Heart left ventricle (tissue), 16 donors: ENCODE results near the gene SLC2A4RG. TPM values are rescaled to one million over a fixed set of nuclear protein-coding genes. Genes with fewer than 3 reads are reported as not detected.

Experiments
- ATAC-seq, 4 donors: fragments of 200-7000 bp; cut with Tn5 transposase; one replicate each; pipeline ENCODE4 v1.9.1; 2020 to 2022; ENCODE audit warnings: moderate library complexity in 4 of 4, mild to moderate bottlenecking in 3 of 4, moderate number of reproducible peaks in 1 of 4
- DNase-seq, 5 donors: peaks; one replicate each; pipeline ENCODE4 v3.0.0-alpha.2; 2020
- H3K27ac ChIP-seq, 12 donors: fragments of 200-600 bp; sonication (generic) in 4 of 12; one replicate each; pipeline versions ENCODE4 v1.5.0 to v1.8.0; 2016 to 2022; ENCODE audit warnings: mild to moderate bottlenecking in 2 of 12
- H3K27me3 ChIP-seq, 9 donors: fragments of 200-600 bp; sonication (generic) in 2 of 9; one replicate each; pipeline versions ENCODE4 v1.5.1 to v1.8.0; 2016 to 2022; ENCODE audit warnings: mild to moderate bottlenecking in 3 of 9
- H3K36me3 ChIP-seq, 9 donors: fragments of 200-600 bp; sonication (generic) in 2 of 9; one replicate each; pipeline versions ENCODE4 v1.5.0 to v1.8.0; 2018 to 2022; ENCODE audit warnings: mild to moderate bottlenecking in 2 of 9
- H3K4me1 ChIP-seq, 12 donors: fragments of 200-600 bp; sonication (generic) in 4 of 12; one replicate each; pipeline versions ENCODE4 v1.5.0 to v1.8.0; 2016 to 2022; ENCODE audit warnings: mild to moderate bottlenecking in 3 of 12
- H3K4me3 ChIP-seq, 12 donors: fragments of 200-600 bp; sonication (generic) in 4 of 12; one replicate each; pipeline versions ENCODE4 v1.5.0 to v1.8.0; 2017 to 2022; ENCODE audit warnings: mild to moderate bottlenecking in 9 of 12, moderate library complexity in 4 of 12
- H3K9me3 ChIP-seq, 12 donors: fragments of 200-600 bp; sonication (generic) in 4 of 12; one replicate each; pipeline versions ENCODE4 v1.5.0 to v1.8.0; 2016 to 2022; ENCODE audit warnings: mild to moderate bottlenecking in 1 of 12
- CTCF ChIP-seq, 12 donors: fragments of 200-600 bp; sonication (generic) in 4 of 12; IDR thresholded peaks; one replicate each; pipeline versions ENCODE4 v1.5.0 to v1.8.0; 2018 to 2022; ENCODE audit warnings: antibody characterized with exemption in 12 of 12, mild to moderate bottlenecking in 5 of 12
- POLR2A ChIP-seq, 2 donors: fragments of 450-650 bp; IDR thresholded peaks; one replicate each; pipeline ENCODE4 v1.6.1; 2017; ENCODE audit warnings: antibody characterized with exemption in 2 of 2, mild to moderate bottlenecking in 2 of 2, moderate library complexity in 2 of 2
- WGBS, 4 donors: extraction: QIAGEN DNeasy Blood & Tissue Kit in 2 of 4; methylation state at CpG; one replicate each; pipeline versions ENCODE4 v1.1.5 to v1.1.7; 2013 to 2018; 5-methylcytosine and 5-hydroxymethylcytosine counted together
- intact Hi-C, 10 donors: fragments of 100-400 bp; cut with DNase I; formaldehyde crosslinking; loops; one replicate each; pipeline versions ENCODE4 v1.11.1 to v1.14.2; 2022
- polyA plus RNA-seq, 2 donors: library from polyadenylated mRNA; stranded (reverse); fragments of 200-250 nt; gene quantifications; one replicate each; pipeline ENCODE4 v1.2.3, GENCODE V29; 2013
- total RNA-seq, 9 donors: library from RNA; depleted of rRNA in 2 of 9; stranded (reverse); fragments of >200 nt in 2 of 9; fragmentation: NEBNext Ultra II Directional in 3 of 9; extraction: Animal tissue kit (Norgen Biotek cat#: 25700) in 3 of 9; gene quantifications; one replicate each; pipeline versions ENCODE4 v1.1.0 to v1.2.4, GENCODE V29; 2016 to 2023
- donor health status: ischemic (EF 13 %, LVEDD 7.1; RV severe dilation, severe dysfunction).
- donor health status: healthy with polysubstance abuse.
- donor health status: DM: no; HTN: yes; CAD: no.
- donor health status: DM: no; HTN: no; CAD: no.
- donor health status: ischemic (EF 25% LVEDD 6.9; RV normal size, moderate dysfunction).
- donor health status: ischemic (EF 25% LVEDD 5.7; RV mildly dilated, moderate dysfunction).
- donor health status: healthy.
- donor health status: DM: yes; HTN: yes; CAD: no.
- donor health status: ischemic (EF 35%, LVEDD 5.7; RV mildly dilated, moderate dysfunction).
- donor health status: nonischemic (EF 11% LVEDD 7.7; RV severe dilation, severe dysfunction).
- donor health status: DM: yes; HTN: yes; CAD: no.
- donor health status: PGD.
- donor health status: ischemic (EF 29% LVEDD 5.4; RV normal size, mild dysfunction).
- donor health status: nonischemic (EF 23%, LVEDD 6.1; RV moderate dilation, normal function).

The SLC2A4RG gene
- total and polyA plus RNA-seq, 11 donors: 18.3 to 82.5 (median 70.7) TPM

GRCh38 chr20:63746751-63747315 lies 7.3 kb downstream of the SLC2A4RG start:
- Histone ChIP-seq H3K4me3 (no peak overlapping the region), H3K36me3 (peaks cover 0 to 84% (median 57%) of the 10 kb centered on the region in 9 donors), H3K9me3 (no peaks in the 10 kb centered on the region), H3K27ac (no peak overlapping the region), H3K4me1 (peaks cover 0 to 11% (median 3%) of the 10 kb centered on the region in 12 donors), H3K27me3 (no peaks in the 10 kb centered on the region)
- 92 to 95% (median 93%) methylated on average over 43 to 47 of the region's 47 CpGs for WGBS, 4 donors
- ATAC-seq: no peak
- intact Hi-C loops: no loop called here
- DNase-seq: peak in 1 of 5 donors; percentile 26
- TF ChIP-seq POLR2A (IDR thresholded peaks at IDR 0.05): no peak
- no peak for TF ChIP-seq CTCF (IDR thresholded peaks at IDR 0.05)

- Histone ChIP-seq H3K4me1 (peaks cover 0 to 5% (median 0%) of the 10 kb centered on the region in 12 donors), H3K27ac (no peak overlapping the region), H3K9me3 (no peaks in the 10 kb centered on the region), H3K36me3 (peaks cover 0 to 81% (median 53%) of the 10 kb centered on the region in 9 donors), H3K27me3 (no peaks in the 10 kb centered on the region), H3K4me3 (no peak overlapping the region)
- TF ChIP-seq CTCF (IDR thresholded peaks at IDR 0.05) (no peak), POLR2A (IDR thresholded peaks at IDR 0.05) (no peak)
- intact Hi-C loops: no loop called here
- WGBS, 4 donors: 67 to 79% (median 74%) methylated on average over 1 to 13 of the region's 13 CpGs
- DNase-seq: peak in 1 of 5 donors; percentile 24
- ATAC-seq: peak in 2 of 4 donors; percentile 3 to 5
Measured at GRCh38 chr20:63747622-63748069, 8.1 kb downstream of the SLC2A4RG start.

- DNase-seq: peak in 3 of 5 donors; percentile 11 to 31 (median 28)
- H3K27ac ChIP-seq: no peak overlapping the region
- H3K9me3 ChIP-seq: no peaks in the 10 kb centered on the region
- peaks cover 0 to 5% (median 0%) of the 10 kb centered on the region in 12 donors for H3K4me1 ChIP-seq
- ATAC-seq: peak in 3 of 4 donors; percentile 8 to 17 (median 12)
- no peak overlapping the region for H3K4me3 ChIP-seq
- peaks cover 0 to 79% (median 47%) of the 10 kb centered on the region in 9 donors for H3K36me3 ChIP-seq
- H3K27me3 ChIP-seq: no peaks in the 10 kb centered on the region
- WGBS, 4 donors: 67 to 74% (median 73%) methylated on average over 13 to 20 of the region's 20 CpGs
- TF ChIP-seq CTCF (IDR thresholded peaks at IDR 0.05) (no peak), POLR2A (IDR thresholded peaks at IDR 0.05) (no peak)
- intact Hi-C loops: no loop called here
Measured at GRCh38 chr20:63748070-63748933, 8.7 kb downstream of the SLC2A4RG start.

DNA sequence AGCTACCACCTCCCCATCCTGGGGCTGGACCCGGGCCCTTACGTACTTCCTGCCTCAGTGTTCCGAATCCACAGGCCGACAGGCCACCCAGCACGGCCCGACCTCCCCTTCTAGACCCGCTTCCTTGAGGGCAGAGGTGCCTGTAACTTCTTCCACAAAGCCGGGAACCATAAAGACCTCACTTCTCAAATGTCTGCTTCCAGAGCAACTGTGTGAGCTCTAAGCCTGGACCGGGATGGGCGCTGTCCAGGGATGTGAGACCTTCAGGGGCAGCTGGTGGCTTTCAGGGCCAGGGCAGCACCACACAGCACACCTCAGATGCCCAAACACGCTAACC lies 9.3 kb downstream of the SLC2A4RG start:
- peaks cover 0 to 73% (median 41%) of the 10 kb centered on the region in 9 donors for H3K36me3 ChIP-seq
- no peak overlapping the region for H3K4me3 ChIP-seq
- WGBS, 4 donors: 82 to 93% (median 92%) methylated on average over 10 to 11 of the region's 11 CpGs
- TF ChIP-seq CTCF (IDR thresholded peaks at IDR 0.05): no peak
- TF ChIP-seq POLR2A (IDR thresholded peaks at IDR 0.05): no peak
- peaks cover 0 to 6% (median 0%) of the 10 kb centered on the region in 12 donors for H3K4me1 ChIP-seq
- ATAC-seq (no peak), DNase-seq (peak in 1 of 5 donors; percentile 14)
- intact Hi-C loops: no loop called here
- no peaks in the 10 kb centered on the region for H3K27me3 ChIP-seq
- no peak overlapping the region for H3K27ac ChIP-seq
- no peaks in the 10 kb centered on the region for H3K9me3 ChIP-seq
